ENCODE results near the gene SKP1.

Gene SKP1

DNA sequence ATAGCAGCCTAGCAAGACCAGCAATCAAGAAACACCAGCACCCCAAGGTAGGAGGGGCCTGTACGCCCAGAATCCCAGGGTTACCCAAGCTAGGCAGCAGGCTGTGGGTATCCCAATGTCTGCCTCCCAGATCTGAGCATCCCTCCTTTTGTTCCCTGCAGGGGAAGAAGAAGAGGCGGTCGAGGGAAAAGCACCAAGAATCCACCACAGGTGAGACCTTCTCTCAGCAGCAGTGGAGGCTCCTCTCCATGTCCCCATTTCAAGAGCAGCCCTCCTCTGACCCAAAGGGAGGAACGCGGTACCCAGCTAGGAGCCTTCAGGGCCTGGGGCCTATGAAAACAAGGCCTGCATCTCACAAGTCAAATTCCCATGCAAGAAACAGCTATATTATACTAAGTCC lies 33.3 kb downstream of the SKP1 start:
- no peak for DNase-seq

- DNase-seq, result no peak
Measured at GRCh38 chr5:134142806-134143205, 33.9 kb downstream of the SKP1 start.

GRCh38 chr5:134142052-134142451 lies 34.7 kb downstream of the SKP1 start:
- DNase-seq, result no peak

DNA sequence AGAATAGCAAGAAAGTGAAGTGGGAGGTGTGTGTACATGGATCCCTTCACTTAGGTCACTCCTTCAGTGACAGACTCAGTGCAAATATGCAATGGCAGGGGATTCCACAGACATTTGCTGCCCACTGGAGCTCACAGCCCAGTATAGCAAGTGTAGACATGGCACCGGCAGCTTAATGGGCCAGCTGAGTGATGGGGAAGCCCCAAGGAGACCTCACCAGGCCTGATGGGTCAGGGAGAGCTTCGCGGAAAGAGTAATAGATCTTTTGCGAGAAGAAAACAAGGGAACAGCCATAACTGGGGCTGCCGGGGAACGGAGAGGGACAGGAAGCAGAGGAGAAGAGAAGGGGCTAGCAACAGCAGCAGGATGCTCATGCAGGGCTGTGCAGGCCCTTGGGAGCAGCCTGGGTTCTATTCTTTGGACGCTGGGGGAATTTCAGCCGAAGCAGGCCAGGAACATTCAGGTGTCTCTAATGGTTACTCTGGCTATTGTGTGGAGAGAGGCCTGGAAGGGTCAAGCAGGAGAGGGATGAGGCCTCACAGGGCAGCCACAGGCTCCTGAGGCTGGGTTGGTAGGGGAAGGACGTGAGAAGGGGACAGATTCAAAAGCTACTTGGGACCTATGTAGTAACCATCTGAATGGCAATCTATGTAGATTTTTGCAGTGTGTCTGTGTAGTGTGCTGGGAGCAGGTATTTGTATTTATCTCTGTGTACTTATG lies 35.3 kb downstream of the SKP1 start:
- no peak for DNase-seq

- DNase-seq, result peak; percentile 69
Measured at GRCh38 chr5:134140530-134141201, 36.1 kb downstream of the SKP1 start.

DNA sequence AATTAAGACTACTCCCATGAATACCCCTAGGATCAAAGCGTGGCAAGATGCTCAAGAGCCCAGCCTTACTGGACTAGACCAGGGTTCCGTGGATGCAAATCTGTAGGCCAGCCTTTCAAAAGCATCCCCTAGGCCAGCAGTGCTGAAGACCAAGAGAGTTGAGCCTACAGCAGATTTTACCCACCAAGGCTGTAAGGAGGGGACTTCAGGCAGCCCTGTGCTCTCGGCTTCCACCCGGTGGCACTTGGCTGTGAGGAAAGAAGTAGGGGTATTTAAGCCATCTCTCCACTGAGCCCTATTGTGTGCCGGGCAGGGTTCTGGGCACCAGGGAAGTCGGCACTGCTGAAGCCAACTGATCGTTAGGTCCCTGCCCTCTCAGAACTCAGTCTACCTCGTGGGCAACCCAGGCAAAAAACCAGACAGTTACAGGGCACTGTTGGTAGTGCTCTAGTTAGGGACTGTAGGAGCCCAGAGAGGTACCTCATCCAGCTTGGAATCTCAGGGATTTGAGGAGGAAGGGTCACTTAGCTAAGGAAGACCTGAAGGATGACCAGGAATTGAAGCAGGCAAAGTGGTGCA lies 36.8 kb downstream of the SKP1 start:
- DNase-seq, result no peak

GRCh38 chr5:134139377-134139851 lies 37.3 kb downstream of the SKP1 start:
- no peak for DNase-seq

DNA sequence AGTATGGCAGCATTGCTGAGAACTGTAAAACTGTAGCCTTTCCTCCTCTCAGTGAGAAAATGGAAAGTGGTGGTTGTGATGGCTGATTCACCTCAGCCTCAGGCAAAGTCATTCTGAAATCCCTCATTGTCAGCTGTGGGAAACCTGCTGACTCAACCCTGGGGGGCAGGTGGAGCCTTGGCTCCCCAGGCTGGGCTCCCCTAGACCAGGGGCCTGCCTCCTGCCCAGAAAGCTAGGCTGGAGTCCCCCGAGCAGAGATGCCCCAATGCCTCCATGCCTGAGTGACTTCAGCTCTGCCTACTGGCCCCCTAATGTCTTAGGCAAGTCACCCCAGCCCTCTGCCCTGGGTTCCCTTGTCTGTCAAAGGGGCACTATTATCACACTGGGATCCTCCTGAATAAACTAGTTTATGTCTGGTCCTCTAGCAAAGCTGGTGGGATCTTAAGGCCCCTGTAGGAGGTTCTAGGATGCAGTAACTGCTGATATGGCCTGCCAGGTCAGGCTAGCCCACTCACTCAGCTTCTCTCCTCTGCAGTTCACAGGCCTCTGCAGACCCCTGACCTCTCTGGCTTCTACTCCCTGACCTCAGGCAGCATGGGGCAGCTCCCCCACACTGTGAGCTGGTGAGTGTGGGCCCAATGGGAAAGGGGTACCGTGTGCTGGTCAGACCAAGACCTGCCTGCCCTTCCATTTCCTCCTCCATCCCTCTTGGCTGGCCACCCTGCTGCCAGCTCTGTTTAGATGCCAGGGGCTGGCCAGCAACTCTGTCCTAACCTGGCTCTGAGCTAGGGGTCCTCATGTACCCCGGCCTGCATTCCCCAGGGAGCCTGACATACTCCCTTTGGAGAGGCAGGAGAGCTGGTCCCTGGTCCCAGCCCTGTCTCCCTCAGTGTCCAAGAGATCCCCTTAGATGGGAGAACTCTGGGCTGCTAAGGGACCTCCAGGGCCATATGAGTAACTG lies 38.1 kb downstream of the SKP1 start:
- peak; percentile 28 for DNase-seq

- DNase-seq, result no peak
Measured at GRCh38 chr5:134136771-134137170, 40.0 kb downstream of the SKP1 start.

DNA sequence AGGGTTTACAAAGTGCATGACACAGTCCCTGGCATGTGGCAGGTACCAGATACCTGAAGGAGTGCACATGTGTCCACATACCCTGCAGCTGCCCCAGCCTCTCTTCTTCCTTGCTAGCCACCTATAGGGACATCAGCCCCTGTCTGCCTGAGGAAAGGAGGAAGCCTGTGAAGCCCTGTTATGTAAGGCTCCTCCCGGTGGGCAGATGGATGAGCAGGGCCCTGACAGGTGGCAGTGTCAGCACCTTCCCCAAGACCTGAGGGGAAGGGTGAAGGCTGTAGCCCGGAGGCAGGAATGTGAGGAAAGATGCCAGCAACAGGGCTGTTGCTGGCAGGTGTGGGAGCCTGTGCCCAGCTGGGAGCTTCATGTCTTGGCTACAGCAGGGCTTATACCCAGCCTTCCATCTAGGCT lies 40.5 kb downstream of the SKP1 start:
- no peak for DNase-seq

DNA sequence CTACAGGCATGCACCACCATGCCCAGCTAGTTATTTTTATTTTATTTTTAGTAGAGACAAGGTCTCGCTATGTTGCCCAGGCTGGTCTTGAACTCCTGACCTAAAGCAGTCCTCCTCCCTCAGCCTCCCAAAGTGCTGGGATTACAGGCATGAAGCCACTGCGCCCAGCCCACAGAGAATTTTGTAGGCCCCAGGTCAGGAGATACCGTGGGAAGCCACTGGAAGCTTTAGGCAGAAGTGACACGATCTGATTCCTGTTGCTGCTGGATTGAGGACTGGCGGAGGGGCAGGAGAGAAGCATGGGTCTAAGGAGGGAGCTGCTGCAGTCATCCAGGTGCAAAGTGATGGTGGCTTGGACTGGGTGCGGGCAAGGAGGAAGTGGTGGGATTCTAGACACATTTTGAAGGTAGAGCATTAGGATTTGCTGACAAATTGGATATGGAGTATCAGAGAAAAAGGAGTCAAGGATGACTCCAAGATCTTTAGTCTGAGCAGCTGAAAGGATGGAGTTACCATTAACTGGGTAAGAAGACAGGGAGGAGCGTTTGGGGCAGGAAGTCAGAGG lies 41.6 kb downstream of the SKP1 start:
- DNase-seq, result no peak

DNA sequence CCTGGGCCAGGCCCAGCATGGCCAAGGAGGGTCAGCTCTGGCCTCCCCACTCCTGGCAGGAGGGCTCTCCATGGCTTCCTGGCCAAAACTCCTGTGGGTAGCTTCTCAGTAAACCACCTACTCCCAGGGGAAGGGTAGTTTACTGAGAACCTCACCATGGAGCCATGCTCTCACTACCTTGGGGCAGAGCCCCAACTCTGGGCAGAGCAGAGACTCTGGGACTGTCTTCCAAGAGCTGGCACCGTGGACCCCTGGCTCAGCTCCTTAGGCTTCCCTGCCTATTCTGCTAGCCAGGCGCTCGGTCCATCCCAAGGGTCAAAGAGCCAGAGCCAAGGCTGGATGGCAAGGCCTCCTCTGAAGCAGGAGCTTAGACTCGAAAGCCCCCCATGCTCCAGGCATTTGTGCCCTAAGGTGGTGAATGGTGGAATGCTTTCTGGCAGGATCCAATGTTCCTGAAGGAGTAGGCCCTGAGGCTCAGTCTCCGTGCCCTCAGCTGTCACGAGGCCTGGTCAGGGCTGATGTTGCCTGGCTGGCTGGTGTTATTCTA lies 42.7 kb downstream of the SKP1 start:
- no peak for DNase-seq

GRCh38 chr5:134133188-134133994 lies 43.4 kb downstream of the SKP1 start:
- DNase-seq, result no peak

DNA sequence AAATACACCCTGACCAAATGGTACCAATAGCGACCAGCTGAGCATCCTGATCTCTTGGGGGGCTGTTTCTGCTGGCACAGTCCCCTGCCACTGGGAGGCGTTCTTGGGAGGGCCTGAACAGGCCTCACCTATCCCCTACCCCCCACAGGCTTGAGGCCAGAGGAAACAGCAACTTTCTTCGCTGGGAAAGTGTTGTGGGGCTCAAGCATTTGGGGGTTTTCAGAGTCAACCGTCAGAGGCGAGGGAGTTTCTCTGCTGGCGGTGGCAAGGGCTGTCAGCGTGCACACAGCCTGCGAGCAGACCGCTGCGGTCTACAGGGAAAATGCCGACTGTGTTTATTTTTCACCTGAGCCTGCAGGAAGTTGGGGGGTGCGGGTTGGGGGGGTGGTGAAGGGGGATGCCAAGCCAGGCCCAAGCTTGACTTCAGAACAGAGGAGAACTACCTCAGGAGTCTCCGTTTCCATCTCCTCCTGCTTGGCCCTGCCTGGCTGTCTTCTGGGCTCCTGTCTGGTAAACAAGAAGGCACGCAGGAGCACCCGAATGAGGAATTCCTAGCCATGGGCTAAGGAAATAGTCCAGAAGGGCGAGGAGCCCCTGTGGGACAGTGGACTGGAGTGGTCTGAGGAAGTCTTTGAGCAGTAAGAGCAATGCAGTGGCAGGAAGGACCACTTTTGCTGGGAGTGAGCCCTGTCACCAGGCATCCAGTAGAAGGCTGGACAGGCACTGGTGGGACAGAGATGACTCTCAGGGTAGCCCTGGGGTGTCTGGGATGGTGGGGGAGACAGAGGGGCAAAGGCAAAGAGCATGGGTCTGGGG lies 44.2 kb downstream of the SKP1 start:
- DNase-seq, result no peak

GRCh38 chr5:134131578-134132350 lies 45.0 kb downstream of the SKP1 start:
- DNase-seq, result no peak

DNA sequence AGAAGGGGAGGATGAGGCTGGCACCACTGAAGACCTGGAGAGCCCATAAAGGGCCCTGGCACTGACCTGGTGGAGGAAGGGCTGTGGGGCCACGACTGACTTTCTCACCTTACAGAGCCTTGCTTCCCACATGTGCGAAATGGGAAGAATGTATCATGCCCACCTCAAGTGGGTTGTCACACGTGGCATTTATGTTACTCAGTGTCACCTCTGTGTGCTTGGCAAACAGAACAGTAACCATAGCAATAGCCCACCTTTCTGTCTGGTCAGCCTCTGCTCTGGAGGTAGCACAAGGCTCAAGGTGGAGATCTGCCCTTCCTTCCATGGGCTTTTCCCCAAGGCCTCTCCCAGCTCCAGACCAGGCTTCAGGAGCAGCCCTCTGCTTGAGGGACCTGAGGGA lies 45.6 kb downstream of the SKP1 start:
- DNase-seq, result no peak

DNA sequence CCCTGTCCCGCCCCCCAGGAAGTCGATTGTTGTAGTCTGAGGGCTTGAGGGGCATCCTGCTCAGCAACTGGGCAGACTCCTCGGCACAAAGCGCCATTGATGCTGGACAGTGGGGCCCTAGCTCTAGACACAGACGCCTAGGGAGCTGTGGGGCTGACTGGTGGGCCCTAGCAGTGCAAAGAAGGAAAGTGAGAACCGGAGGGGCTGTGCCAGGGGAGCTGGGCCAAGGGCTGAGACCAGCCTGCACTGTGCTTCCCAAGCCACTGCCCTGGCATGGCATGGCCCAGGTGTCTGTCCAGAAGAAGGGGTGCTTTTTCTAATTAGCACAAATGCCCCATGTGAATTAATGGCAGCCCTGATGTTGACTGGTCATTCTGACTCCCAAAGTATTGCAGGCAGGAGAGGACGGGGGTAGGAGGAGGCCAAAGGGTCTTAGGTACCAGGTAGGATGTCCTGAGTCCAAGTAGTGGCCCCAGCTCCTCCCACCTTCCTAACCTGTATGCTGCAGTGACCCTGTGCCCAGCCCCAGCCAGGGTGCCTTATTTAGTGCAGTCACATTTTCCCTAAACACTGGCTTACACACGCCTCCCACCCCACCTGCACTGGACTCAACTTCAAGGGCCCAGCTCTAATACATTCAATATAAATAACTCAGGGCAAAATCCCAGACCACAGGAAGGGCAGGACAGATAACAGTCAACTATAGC lies 46.4 kb downstream of the SKP1 start:
- DNase-seq, result no peak

DNA sequence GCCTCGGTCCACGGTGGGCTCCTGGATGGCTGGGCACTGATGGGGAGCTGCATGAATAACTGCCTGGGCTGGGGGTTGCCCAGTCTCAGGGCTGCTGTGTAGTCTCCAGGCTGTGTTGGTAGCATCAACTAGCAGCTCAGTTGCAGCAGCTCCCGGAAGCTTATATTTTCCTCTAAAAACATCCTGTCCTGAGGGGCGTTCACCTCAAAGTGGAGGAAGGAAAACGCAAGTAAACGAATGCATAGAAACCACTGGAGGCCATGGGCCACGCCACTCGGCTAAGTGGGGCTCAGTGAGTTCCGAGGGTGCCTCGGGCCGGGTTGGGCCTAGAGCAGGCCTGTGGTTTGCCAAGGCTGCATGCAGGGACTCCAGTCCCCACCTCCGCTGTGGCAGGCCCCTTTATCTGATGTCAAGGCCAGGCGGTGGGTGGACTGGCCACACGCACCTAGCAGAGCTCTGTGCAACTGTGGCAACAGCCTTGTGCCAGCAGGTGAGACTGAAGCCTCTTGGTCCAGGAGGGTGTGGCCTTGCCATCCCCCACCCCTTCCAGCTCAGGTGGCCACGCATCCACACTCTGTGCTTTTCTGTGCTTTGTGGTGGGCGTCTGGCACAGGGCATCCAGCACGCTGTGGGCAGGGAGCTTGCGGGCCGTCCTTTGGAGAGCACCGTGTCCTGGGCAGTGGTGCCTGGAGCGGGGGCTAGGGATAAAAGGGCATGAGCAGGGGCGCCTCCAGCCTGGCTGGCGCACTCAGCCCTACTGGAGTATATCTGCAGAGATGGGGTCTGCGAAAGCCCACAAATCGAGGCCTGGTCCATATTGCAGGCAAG lies 47.1 kb downstream of the SKP1 start:
- no peak for DNase-seq

Data from fibroblast of skin of abdomen (primary cell).